H9 (cell line): ENCODE results near the gene ITCH. TPM values are rescaled to one million over a fixed set of nuclear protein-coding genes. Genes with fewer than 3 reads are reported as not detected.

Source experiments
- DNase-seq: peaks from one replicate; pipeline ENCODE4 v3.0.0-alpha.2; 2017
- H2AFZ ChIP-seq: one replicate; pipeline ENCODE4 v1.6.1; 2013; ENCODE audit warnings: mild to moderate bottlenecking, low read length, control low read depth, moderate library complexity
- H2AK5ac ChIP-seq: 2 replicates; pipeline ENCODE4 v1.6.1; 2013; ENCODE audit warnings: low read length, control low read depth, mixed read lengths; ENCODE audit not compliant: insufficient read length
- H2BK120ac ChIP-seq: one replicate; pipeline ENCODE4 v1.6.1; 2013; ENCODE audit warnings: low read depth, mild to moderate bottlenecking, low read length, control low read depth, inconsistent platforms; ENCODE audit not compliant: poor library complexity, severe bottlenecking
- H2BK12ac ChIP-seq: 2 replicates; pipeline ENCODE4 v1.6.1; 2013; ENCODE audit warnings: low read length, control low read depth, mixed read lengths, low read depth; ENCODE audit not compliant: insufficient read length
- H2BK15ac ChIP-seq: 2 replicates; pipeline ENCODE4 v1.6.1; 2013; ENCODE audit warnings: low read depth, low read length, control low read depth
- H2BK20ac ChIP-seq: one replicate; pipeline ENCODE4 v1.6.1; 2013; ENCODE audit warnings: low read depth, mild to moderate bottlenecking, low read length, control low read depth, inconsistent platforms; ENCODE audit not compliant: poor library complexity, severe bottlenecking
- H2BK5ac ChIP-seq: 2 replicates; pipeline ENCODE4 v1.6.1; 2013; ENCODE audit warnings: low read length, control low read depth, mixed read lengths; ENCODE audit not compliant: insufficient read length
- H3K14ac ChIP-seq: 2 replicates; pipeline ENCODE4 v1.6.1; 2013; ENCODE audit warnings: low read length, control low read depth; ENCODE audit not compliant: insufficient read depth
- H3K18ac ChIP-seq: 2 replicates; pipeline ENCODE4 v1.6.1; 2013; ENCODE audit warnings: low read depth, mild to moderate bottlenecking, mixed read lengths, low read length, control low read depth; ENCODE audit not compliant: insufficient read length
- H3K23ac ChIP-seq: 2 replicates; pipeline ENCODE4 v1.6.1; 2013; ENCODE audit warnings: low read length, control low read depth, mixed read lengths, low read depth; ENCODE audit not compliant: insufficient read length
- H3K23me2 ChIP-seq: 2 replicates; pipeline ENCODE4 v1.6.1; 2013; ENCODE audit warnings: low read depth, mild to moderate bottlenecking, mixed read lengths, low read length, control low read depth; ENCODE audit not compliant: insufficient read length, poor library complexity, severe bottlenecking
- H3K27ac ChIP-seq: 2 replicates; pipeline ENCODE4 v1.5.1; 2013; ENCODE audit warnings: low read length, control low read depth, mixed read lengths, low read depth; ENCODE audit not compliant: insufficient read length
- H3K27me3 ChIP-seq: 2 replicates; pipeline ENCODE4 v1.6.1; 2013; ENCODE audit warnings: low read length, control low read depth, inconsistent platforms; ENCODE audit not compliant: insufficient read depth
- H3K4ac ChIP-seq: 2 replicates; pipeline ENCODE4 v1.6.1; 2013; ENCODE audit warnings: low read depth, mild to moderate bottlenecking, control low read depth, inconsistent platforms, low read length, moderate library complexity
- H3K4me1 ChIP-seq: 2 replicates; pipeline ENCODE4 v1.6.1; 2013; ENCODE audit warnings: low read length, control low read depth, inconsistent platforms; ENCODE audit not compliant: insufficient read depth
- H3K4me2 ChIP-seq: 2 replicates; pipeline ENCODE4 v1.6.1; 2013; ENCODE audit warnings: low read length, control low read depth, mixed read lengths; ENCODE audit not compliant: insufficient read length, insufficient read depth
- H3K56ac ChIP-seq: 2 replicates; pipeline ENCODE4 v1.6.1; 2013; ENCODE audit warnings: low read depth, mild to moderate bottlenecking, mixed read lengths, low read length, control low read depth; ENCODE audit not compliant: insufficient read length
- H3K79me1 ChIP-seq: 2 replicates; pipeline ENCODE4 v1.6.1; 2013; ENCODE audit warnings: low read depth, mild to moderate bottlenecking, moderate library complexity, low read length, control low read depth, inconsistent platforms; ENCODE audit not compliant: insufficient read depth, poor library complexity, severe bottlenecking
- H3K79me2 ChIP-seq: 2 replicates; pipeline ENCODE4 v1.6.1; 2013; ENCODE audit warnings: low read length, control low read depth, inconsistent platforms; ENCODE audit not compliant: insufficient read depth
- H3K9ac ChIP-seq: 2 replicates; pipeline ENCODE4 v1.6.1; 2013; ENCODE audit warnings: low read length, control low read depth, mixed read lengths; ENCODE audit not compliant: insufficient read length; ENCODE audit errors: extremely low read depth
- H3K9me3 ChIP-seq: one replicate; pipeline ENCODE4 v1.6.1; 2013; ENCODE audit warnings: low read depth, low read length, inconsistent platforms; ENCODE audit not compliant: control insufficient read depth
- H3T11ph ChIP-seq: one replicate; pipeline ENCODE4 v1.6.1; 2013; ENCODE audit warnings: mild to moderate bottlenecking, low read length, control low read depth, inconsistent platforms
- H4K20me1 ChIP-seq: one replicate; pipeline ENCODE4 v1.6.1; 2013; ENCODE audit not compliant: control insufficient read depth, insufficient read length, insufficient read depth
- H4K5ac ChIP-seq: 2 replicates; pipeline ENCODE4 v1.6.1; 2013; ENCODE audit warnings: low read depth, mild to moderate bottlenecking, mixed read lengths, low read length, control low read depth; ENCODE audit not compliant: insufficient read length
- H4K8ac ChIP-seq: replicated peaks from 2 replicates; pipeline ENCODE4 v1.6.1; 2013; ENCODE audit warnings: low read length, control low read depth, mixed read lengths, low read depth; ENCODE audit not compliant: insufficient read length
- H4K91ac ChIP-seq: 2 replicates; pipeline ENCODE4 v1.6.1; 2013; ENCODE audit warnings: low read depth, mild to moderate bottlenecking, moderate library complexity, mixed read lengths, low read length, control low read depth; ENCODE audit not compliant: insufficient read length
- H3K27ac Mint-ChIP-seq, 3 experiments: 2 replicates in 2 of 3; 3 replicates in 1 of 3; pipeline ENCODE4 v1.8.0; 2020 to 2021; ENCODE audit warnings: mixed read lengths in 3 of 3, mild to moderate bottlenecking in 1 of 3, moderate library complexity in 1 of 3
- H3K27me3 Mint-ChIP-seq: 2 replicates; pipeline ENCODE4 v1.8.0; 2021; ENCODE audit warnings: low read depth, mild to moderate bottlenecking, moderate library complexity, mixed read lengths
- H3K36me3 Mint-ChIP-seq, 3 experiments: 2 replicates in 2 of 3; 3 replicates in 1 of 3; pipeline ENCODE4 v1.8.0; 2020 to 2021; ENCODE audit warnings: low read depth in 3 of 3, mixed read lengths in 3 of 3; ENCODE audit not compliant: insufficient read depth in 1 of 3
- H3K4me1 Mint-ChIP-seq, 2 experiments: 2 replicates each; pipeline ENCODE4 v1.8.0; 2020; ENCODE audit warnings: mixed read lengths in 2 of 2
- H3K4me3 Mint-ChIP-seq, 2 experiments: 2 replicates in 1 of 2; 3 replicates in 1 of 2; pipeline ENCODE4 v1.8.0; 2020 to 2021; ENCODE audit warnings: mild to moderate bottlenecking in 2 of 2, mixed read lengths in 2 of 2, moderate library complexity in 1 of 2
- H3K9me3 Mint-ChIP-seq, 2 experiments: 2 replicates in 1 of 2; 3 replicates in 1 of 2; pipeline ENCODE4 v1.8.0; 2020; ENCODE audit warnings: mild to moderate bottlenecking in 2 of 2, mixed read lengths in 2 of 2, moderate library complexity in 1 of 2
- WGBS: extraction: QIAGEN DNeasy Blood & Tissue Kit; methylation state at CpG from one replicate; pipeline ENCODE4 v1.1.7; 2013; ENCODE audit warnings: missing lambda C conversion rate, low lambda C conversion rate, mixed read lengths; ENCODE audit not compliant: insufficient read length; ENCODE audit errors: extremely low coverage; 5-methylcytosine and 5-hydroxymethylcytosine counted together
- total RNA-seq: library from RNA; stranded (reverse); gene quantifications from 2 replicates; pipeline ENCODE4 v1.2.1, GENCODE V29; 2021
- TF ChIP-seq, protein P1 (sequence below): fragments of 200-600 bp; sonication (generic); conservative IDR thresholded peaks from 3 replicates; pipeline ENCODE4 v1.8.0; 2021; ENCODE audit warnings: antibody characterized with exemption, mild to moderate bottlenecking

ITCH gene
- total RNA-seq, 1 experiment from 2014 or later, result 55.9 TPM

DNA sequence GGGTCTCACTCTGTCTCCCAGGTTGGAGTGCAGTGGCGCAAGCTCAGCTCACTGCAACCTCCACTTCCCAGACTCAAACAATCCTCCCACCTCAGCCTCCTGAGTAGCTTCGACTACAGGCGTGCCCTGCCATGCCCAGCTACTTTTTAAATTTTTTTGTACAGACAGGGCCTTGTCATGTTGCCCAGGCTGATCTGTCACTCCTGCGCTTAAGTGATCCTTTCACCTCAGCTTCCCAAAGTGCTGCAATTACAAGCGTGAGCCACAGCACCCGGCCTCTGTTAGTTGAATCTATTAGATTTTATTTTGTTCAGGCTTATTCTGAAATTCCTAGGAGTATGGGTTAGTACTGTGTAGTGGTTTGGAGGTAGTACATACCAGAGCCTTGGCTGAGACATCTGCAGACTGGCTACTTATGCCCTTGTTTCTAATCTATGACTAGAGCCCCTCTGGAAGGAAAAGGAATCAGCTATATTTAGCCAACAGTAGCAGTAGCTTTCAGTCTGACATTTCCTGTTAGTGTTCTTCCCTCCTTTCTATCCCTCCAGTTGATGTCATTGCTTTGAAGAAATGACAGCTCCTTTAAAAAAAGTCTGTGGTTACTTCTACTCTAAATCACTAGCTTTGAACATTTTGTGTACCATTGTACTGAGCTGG lies 74.4 kb downstream of the ITCH start:
- Histone ChIP-seq H3K4me2 (no peak overlapping the region), H3K4ac (no peak overlapping the region), H3K9ac (no peak overlapping the region), H3K79me1 (no peaks in the 10 kb centered on the region), H4K20me1 (no peaks in the 10 kb centered on the region), H4K5ac (no peak overlapping the region), H2AK5ac (no peak overlapping the region), H3K23ac (no peak overlapping the region), H3K23me2 (no peaks in the 10 kb centered on the region), H3K9me3 (no peaks in the 10 kb centered on the region), H4K91ac (no peak overlapping the region), H3K18ac (no peak overlapping the region), H3T11ph (no peak overlapping the region), H2BK5ac (no peak overlapping the region), H2BK12ac (no peak overlapping the region), H3K27ac (no peak overlapping the region), H3K4me1 (no peaks in the 10 kb centered on the region), H2BK20ac (no peak overlapping the region), H2BK120ac (no peak overlapping the region), H2AFZ (no peak overlapping the region), H3K14ac (no peak overlapping the region), H3K56ac (no peak overlapping the region), H3K79me2 (no peaks in the 10 kb centered on the region), H4K8ac (no peak overlapping the region), H2BK15ac (no peak overlapping the region), H3K27me3 (no peaks in the 10 kb centered on the region)
- DNase-seq, result no peak
- TF ChIP-seq, protein P1, sequence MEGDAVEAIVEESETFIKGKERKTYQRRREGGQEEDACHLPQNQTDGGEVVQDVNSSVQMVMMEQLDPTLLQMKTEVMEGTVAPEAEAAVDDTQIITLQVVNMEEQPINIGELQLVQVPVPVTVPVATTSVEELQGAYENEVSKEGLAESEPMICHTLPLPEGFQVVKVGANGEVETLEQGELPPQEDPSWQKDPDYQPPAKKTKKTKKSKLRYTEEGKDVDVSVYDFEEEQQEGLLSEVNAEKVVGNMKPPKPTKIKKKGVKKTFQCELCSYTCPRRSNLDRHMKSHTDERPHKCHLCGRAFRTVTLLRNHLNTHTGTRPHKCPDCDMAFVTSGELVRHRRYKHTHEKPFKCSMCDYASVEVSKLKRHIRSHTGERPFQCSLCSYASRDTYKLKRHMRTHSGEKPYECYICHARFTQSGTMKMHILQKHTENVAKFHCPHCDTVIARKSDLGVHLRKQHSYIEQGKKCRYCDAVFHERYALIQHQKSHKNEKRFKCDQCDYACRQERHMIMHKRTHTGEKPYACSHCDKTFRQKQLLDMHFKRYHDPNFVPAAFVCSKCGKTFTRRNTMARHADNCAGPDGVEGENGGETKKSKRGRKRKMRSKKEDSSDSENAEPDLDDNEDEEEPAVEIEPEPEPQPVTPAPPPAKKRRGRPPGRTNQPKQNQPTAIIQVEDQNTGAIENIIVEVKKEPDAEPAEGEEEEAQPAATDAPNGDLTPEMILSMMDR, result no peak
- Mint-ChIP-seq H3K4me1 (no peaks in the 10 kb centered on the region), H3K27me3 (no peaks in the 10 kb centered on the region), H3K36me3 (peaks cover 17 to 57% (median 36%) of the 10 kb centered on the region in 3 experiments; a peak in 6 of 7 replicates), H3K4me3 (no peak overlapping the region), H3K9me3 (no peaks in the 10 kb centered on the region), H3K27ac (peak overlapping the region; percentile 4 to 76 (median 69); a peak in 4 of 7 replicates)
- no CpG with 5 or more reads among the region's 6 CpGs for WGBS
